Stomach (tissue), 19 donors: ENCODE results near the gene UPK3B. TPM values are rescaled to one million over a fixed set of nuclear protein-coding genes. Genes with fewer than 3 reads are reported as not detected.
"Not testable (repeated sequence)": the region's sequence is repeated elsewhere in the genome, so short reads cannot be mapped to it uniquely, and the experiment has no call there.

Experiments used
- DNase-seq, 2 donors: peaks; one replicate each; pipeline versions ENCODE4 v3.0.0 to v3.0.0-alpha.2; 2013 to 2019
- H3K27ac ChIP-seq, 5 donors: fragments of 200-600 bp in 4 of 5; sonication (generic) in 4 of 5; one replicate each; pipeline ENCODE4 v1.5.1; 2013 to 2019; ENCODE audit warnings: mild to moderate bottlenecking in 1 of 5, moderate library complexity in 1 of 5
- H3K27me3 ChIP-seq, 3 donors: fragments of 200-600 bp; sonication (generic); one replicate each; pipeline ENCODE4 v1.5.1; 2017 to 2019; ENCODE audit warnings: mixed run types in 1 of 3
- H3K36me3 ChIP-seq, 4 donors: fragments of 200-600 bp; sonication (generic); 1 replicate in 3 of 4; 2 replicates in 1 of 4; pipeline ENCODE4 v1.5.1; 2016 to 2019
- H3K4me1 ChIP-seq, 4 donors: fragments of 200-600 bp; sonication (generic); one replicate each; pipeline ENCODE4 v1.5.1; 2016 to 2019
- H3K4me3 ChIP-seq, 4 donors: fragments of 200-600 bp; sonication (generic) in 3 of 4; one replicate each; pipeline ENCODE4 v1.5.1; 2016 to 2019; ENCODE audit warnings: mild to moderate bottlenecking in 1 of 4
- H3K9me3 ChIP-seq, 4 donors: fragments of 200-600 bp; sonication (generic); one replicate each; pipeline ENCODE4 v1.5.1; 2016 to 2019
- EP300 ChIP-seq: sonication (generic); formaldehyde crosslinking; IDR thresholded peaks from one replicate; pipeline ENCODE4 v1.6.1; 2017; ENCODE audit warnings: antibody characterized with exemption
- POLR2A ChIP-seq, 4 donors: fragments of 450-650 bp; IDR thresholded peaks; one replicate each; pipeline ENCODE4 v1.6.1; 2016; ENCODE audit warnings: antibody characterized with exemption in 4 of 4, control low read depth in 2 of 4, mild to moderate bottlenecking in 1 of 4, moderate library complexity in 1 of 4
- POLR2AphosphoS5 ChIP-seq, 3 donors: sonication (generic); formaldehyde crosslinking; IDR thresholded peaks; one replicate each; pipeline ENCODE4 v1.6.1; 2016; ENCODE audit warnings: antibody characterized with exemption in 3 of 3
- WGBS, 5 donors: extraction: QIAGEN DNeasy Blood & Tissue Kit in 3 of 5; methylation state at CpG; one replicate each; pipeline versions ENCODE4 v1.1.5 to v1.1.7; 2013 to 2018; 5-methylcytosine and 5-hydroxymethylcytosine counted together
- intact Hi-C: fragments of 100-400 bp; cut with DNase I; formaldehyde crosslinking; loops from one replicate; pipeline ENCODE4 v1.15.1; 2023; ENCODE audit warnings: low total_unique reads
- long read RNA-seq, 10 donors: transcript quantifications; one replicate each; lab custom pipeline, GENCODE V29; 2026
- polyA plus RNA-seq, 3 donors: library from polyadenylated mRNA; stranded (reverse); fragments of 200-250 nt; gene quantifications; one replicate each; pipeline ENCODE4 v1.2.3, GENCODE V29; 2013
- total RNA-seq, 5 donors: library from RNA; depleted of rRNA; stranded (reverse); fragments of >200 nt; gene quantifications; one replicate each; pipeline versions ENCODE4 v1.1.0 to v1.2.3, GENCODE V29; 2014 to 2016
- TF ChIP-seq, protein P1 (sequence below), 7 experiments: fragments of 450-650 bp in 4 of 7; fragments of 200-600 bp in 3 of 7; sonication (generic) in 3 of 7; IDR thresholded peaks; one replicate each; pipeline ENCODE4 v1.5.1; 2016 to 2019; ENCODE audit warnings: antibody characterized with exemption in 7 of 7, control low read depth in 2 of 7, mild to moderate bottlenecking in 1 of 7
- donor health status: healthy with polysubstance abuse.
- donor health status: Bipolar disorder and iron deficiency.
- donor health status: healthy.

UPK3B gene
- total RNA-seq (10 to 100 TPM in 2 of 5 donors, 1 to 10 TPM in 1, under 1 TPM in 1, not detected in 1; 0.45 to 12.2 (median 6.2) TPM), polyA plus RNA-seq (1 to 10 TPM in 2 of 3 donors, not detected in 1; 4.0 to 6.6 TPM)
- long read RNA-seq, donor 1, result 0 reads
- long read RNA-seq, donor 2, partial matches to known transcripts, result 0 of 1 reads
- long read RNA-seq, donor 2, other reads (novel, unspliced or antisense), result 0 of 1 reads
- long read RNA-seq, donor 3, partial matches to known transcripts, result 0 of 3 reads
- long read RNA-seq, donor 3, other reads (novel, unspliced or antisense), result 0 of 3 reads
- long read RNA-seq, donor 4, result 0 reads
- long read RNA-seq, donor 5, partial matches to known transcripts, result 0 of 1 reads
- long read RNA-seq, donor 5, other reads (novel, unspliced or antisense), result 0 of 1 reads
- long read RNA-seq, donor 6, partial matches to known transcripts, result 0 of 16 reads
- long read RNA-seq, donor 6, other reads (novel, unspliced or antisense), result 16 of 16 reads
- long read RNA-seq, donor 7, partial matches to known transcripts, result 0 of 2 reads
- long read RNA-seq, donor 7, other reads (novel, unspliced or antisense), result 0 of 2 reads
- long read RNA-seq, donor 8, partial matches to known transcripts, result 6 of 7 reads
- long read RNA-seq, donor 8, other reads (novel, unspliced or antisense), result 0 of 7 reads
- long read RNA-seq, donor 9, result 0 reads
- long read RNA-seq, donor 10, result 0 reads

DNA sequence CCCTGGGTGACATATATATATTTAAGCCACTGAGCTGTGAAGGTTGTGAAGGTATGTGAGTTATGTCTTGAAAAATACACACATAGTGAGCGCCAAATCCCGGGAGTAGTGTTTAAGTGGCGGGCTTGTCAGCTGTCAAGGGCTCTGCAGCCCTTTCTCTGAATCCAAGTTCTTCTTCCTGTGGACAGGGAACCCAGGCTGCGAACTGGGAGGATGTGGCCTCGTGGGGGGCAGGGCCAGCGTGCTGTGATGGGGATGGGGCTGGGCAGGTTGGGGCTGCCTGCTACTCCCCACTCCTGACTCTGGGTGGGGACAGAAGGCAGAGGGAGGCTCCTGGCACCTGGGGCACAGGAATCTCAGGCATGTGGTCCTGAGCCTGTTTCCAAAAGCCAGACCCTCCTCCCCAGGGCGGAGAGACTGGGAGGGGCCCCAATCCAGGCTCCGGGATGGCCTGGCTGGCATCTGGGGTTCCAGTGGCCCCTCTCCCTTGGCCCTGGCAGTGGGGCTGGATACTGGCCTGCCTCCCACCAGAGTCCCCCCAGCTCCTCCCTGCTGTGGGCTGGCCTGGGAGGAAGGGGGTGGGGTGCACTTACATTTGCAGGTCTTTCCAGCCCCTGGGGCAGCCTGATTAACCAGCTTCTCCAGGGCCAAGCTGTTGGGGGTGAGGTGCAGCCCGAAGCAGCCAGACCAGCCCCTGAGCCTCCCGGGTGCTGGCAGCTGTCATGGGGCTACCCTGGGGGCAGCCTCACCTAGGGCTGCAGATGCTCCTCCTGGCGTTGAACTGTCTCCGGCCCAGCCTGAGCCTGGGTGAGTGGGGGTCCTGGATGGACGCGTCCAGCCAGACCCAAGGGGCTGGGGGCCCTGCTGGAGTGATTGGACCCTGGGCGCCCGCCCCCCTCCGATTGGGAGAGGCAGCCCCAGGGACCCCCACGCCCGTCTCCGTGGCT, at the start of gene UPK3B:
Gene UPK3B (plus strand): TSS at position 622 of the 947 bp plus-strand sequence. CDS start 101 bp downstream, at position 723.
- Histone ChIP-seq H3K27ac (peak within 1 kb of the TSS in 4 of 5 donors; percentile 18 to 42 (median 34)), H3K9me3 (no peaks in the 10 kb centered on the region), H3K27me3 (peaks cover 0 to 4% (median 0%) of the 10 kb centered on the region in 3 donors), H3K36me3 (peaks cover 7 to 27% (median 25%) of the 10 kb centered on the region in 4 donors), H3K4me3 (no peak within 1 kb of the TSS), H3K4me1 (peaks cover 19 to 31% (median 22%) of the 10 kb centered on the region in 4 donors)
- WGBS, 5 donors, result 16 to 32% (median 25%) methylated on average over 10 to 20 of the region's 20 CpGs
- intact Hi-C loops, result no loop called here
- peak in 1 of 2 donors; percentile 71 for DNase-seq
- TF ChIP-seq, protein P1, sequence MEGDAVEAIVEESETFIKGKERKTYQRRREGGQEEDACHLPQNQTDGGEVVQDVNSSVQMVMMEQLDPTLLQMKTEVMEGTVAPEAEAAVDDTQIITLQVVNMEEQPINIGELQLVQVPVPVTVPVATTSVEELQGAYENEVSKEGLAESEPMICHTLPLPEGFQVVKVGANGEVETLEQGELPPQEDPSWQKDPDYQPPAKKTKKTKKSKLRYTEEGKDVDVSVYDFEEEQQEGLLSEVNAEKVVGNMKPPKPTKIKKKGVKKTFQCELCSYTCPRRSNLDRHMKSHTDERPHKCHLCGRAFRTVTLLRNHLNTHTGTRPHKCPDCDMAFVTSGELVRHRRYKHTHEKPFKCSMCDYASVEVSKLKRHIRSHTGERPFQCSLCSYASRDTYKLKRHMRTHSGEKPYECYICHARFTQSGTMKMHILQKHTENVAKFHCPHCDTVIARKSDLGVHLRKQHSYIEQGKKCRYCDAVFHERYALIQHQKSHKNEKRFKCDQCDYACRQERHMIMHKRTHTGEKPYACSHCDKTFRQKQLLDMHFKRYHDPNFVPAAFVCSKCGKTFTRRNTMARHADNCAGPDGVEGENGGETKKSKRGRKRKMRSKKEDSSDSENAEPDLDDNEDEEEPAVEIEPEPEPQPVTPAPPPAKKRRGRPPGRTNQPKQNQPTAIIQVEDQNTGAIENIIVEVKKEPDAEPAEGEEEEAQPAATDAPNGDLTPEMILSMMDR (IDR thresholded peaks at IDR 0.05), result no peak
- no peak for TF ChIP-seq POLR2A (IDR thresholded peaks at IDR 0.05)
- no peak for TF ChIP-seq POLR2AphosphoS5 (IDR thresholded peaks at IDR 0.05)
- TF ChIP-seq EP300, result no peak

DNA sequence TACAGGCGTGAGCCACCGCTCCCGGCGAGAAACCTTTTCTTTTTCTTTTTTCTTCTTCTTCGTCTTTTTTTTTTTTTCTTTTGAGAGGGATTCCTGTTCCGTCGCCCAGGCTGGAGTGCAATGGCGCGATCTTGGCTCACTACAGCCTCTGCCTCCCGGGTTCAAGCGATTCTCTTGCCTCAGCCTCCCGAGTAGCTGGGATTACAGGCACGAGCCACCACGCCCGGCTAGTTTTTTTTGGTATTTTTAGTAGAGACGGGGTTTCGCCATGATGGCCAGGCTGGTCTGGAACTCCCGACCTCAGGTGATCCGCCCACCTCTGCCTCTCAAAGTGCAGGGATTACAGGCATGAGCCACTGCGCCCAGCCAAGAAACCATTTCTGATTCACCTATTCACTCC, 49.6 kb upstream of the UPK3B start:
- intact Hi-C loops, H3K27me3 ChIP-seq, H3K27ac ChIP-seq, H3K36me3 ChIP-seq, H3K9me3 ChIP-seq, H3K4me3 ChIP-seq, DNase-seq: not testable (repeated sequence)
- 87 to 94% (median 92%) methylated on average over 11 to 14 of the region's 20 CpGs for WGBS, 5 donors
- peaks cover 0 to 18% (median 0%) of the 10 kb centered on the region in 4 donors for H3K4me1 ChIP-seq

DNA sequence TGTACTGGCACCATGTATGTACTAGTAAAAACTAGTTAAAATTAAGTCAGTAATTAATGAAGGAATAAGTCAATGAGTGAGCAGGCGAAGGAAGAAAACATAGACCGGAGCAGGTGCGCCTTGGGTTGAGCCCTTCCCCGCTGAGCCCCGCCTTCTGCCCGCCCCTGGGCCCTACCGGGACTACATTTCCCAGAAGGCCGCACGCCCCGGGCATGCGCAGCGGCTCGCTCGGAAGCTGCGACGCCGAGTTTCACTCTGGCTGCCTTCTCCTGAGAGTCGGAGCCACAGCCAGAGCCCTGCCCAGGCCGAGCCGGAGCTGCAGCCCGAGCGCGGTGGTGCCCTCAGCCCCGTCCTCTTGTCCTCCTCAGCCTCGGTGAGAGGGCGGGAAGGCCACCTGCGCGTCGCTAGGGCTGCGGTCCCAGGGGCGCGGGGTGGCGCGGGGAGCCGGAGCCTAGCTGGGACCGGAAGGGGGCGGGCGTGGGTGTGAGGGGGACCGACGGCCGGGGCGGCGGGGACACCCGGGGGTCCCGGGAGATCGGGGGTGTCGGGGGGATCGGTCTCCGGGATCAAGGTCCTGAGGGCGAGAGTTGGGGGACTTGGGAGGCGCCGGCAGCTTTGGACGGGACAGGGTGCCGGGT, 48.8 kb upstream of the UPK3B start, which contains the start of gene DTX2:
Gene DTX2 (plus strand): TSS at position 246 of the 638 bp plus-strand sequence. CDS start 18,801 bp downstream, outside the sequence.
- DNase-seq, H3K36me3 ChIP-seq, intact Hi-C loops, H3K27me3 ChIP-seq, H3K9me3 ChIP-seq: not testable (repeated sequence)
- Histone ChIP-seq H3K27ac (peak within 1 kb of the TSS; percentile 78 to 86 (median 83)), H3K4me3 (peak within 1 kb of the TSS; percentile 44 to 59 (median 50)), H3K4me1 (peaks cover 2 to 22% (median 4%) of the 10 kb centered on the region in 4 donors)
- WGBS, 5 donors, result 0 to 1% (median 0%) methylated on average over 12 to 17 of the region's 54 CpGs; no CpG with 5 or more reads in 2 of the 5 donors

DNA sequence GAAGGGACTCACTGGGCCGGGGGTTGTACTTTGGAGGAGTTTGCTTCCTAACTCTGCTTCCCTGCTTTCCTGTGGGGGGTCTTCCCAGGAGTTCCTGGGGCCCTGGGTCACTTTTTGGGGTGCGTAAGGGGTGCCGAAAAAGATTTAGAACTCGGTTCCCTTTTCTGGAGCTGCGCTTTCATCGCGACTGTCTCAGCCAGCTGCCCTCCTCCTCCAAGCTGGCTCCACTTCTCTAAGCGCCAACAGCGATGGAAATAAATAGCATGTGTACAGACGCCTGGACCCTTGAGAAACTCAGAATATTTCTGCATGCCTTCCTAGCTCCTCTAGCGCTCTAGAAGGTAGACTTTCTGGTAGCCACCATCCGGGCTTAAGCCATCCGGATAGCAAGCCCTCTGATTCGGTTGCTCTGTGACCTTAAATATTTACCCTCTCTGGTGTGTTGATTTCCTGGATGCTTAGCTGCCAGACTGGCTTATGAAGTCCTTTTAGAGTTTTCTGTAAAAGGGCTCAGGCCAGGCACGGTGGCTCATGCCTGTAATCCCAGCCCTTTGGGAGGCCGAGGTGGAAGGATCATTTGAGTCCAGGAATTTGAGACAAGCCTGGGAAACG, 48.0 kb upstream of the UPK3B start:
- H3K4me3 ChIP-seq, H3K27ac ChIP-seq, intact Hi-C loops, DNase-seq, H3K9me3 ChIP-seq, H3K27me3 ChIP-seq, H3K36me3 ChIP-seq: not testable (repeated sequence)
- H3K4me1 ChIP-seq, result peaks cover 6 to 27% (median 8%) of the 10 kb centered on the region in 4 donors
- no CpG with 5 or more reads among the region's 17 CpGs for WGBS, 5 donors

DNA sequence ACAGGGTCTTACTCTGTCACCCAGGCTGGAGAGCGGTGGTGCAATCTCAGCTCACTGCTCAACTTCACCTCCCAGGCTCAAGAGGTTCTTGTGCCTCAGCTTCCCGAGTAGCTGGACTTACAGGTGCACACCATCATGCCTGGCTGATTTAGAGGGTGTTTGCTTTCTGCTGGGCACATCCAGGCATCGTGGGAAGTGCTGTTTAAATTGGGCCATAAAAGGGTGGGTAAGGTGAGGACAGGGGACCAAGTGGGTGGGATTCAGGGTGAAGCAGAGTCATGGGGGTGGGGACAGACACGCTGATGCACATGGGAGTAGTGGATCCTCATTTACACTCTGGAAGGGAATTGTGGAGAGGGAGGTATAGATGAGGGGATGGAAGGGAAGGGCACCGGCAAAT, 45.4 kb upstream of the UPK3B start:
- intact Hi-C loops, H3K27me3 ChIP-seq, DNase-seq, H3K36me3 ChIP-seq, H3K9me3 ChIP-seq, H3K27ac ChIP-seq, H3K4me3 ChIP-seq: not testable (repeated sequence)
- WGBS, 5 donors, result 53 to 64% (median 59%) methylated on average over 3 to 4 of the region's 5 CpGs
- H3K4me1 ChIP-seq, result peaks cover 9 to 34% (median 11%) of the 10 kb centered on the region in 4 donors

DNA sequence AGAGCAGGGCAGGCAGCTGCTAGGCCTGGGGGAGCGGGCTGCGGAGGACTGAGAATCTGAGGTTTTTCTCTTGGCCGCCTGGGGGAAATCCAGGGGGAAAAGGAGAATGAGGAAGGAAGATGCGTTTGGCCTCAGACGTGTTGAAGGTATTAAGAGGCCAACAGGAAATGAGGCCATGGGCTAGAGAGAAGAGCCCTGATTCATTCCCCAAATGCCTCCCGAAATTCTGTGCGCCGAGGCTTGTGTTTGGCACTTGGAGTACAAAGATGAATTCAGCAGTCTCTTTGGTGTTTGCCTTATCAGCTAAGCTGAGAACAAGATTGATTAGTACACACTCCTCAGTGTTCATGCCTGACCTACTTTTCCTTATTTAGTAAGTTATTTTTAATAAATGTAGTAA, 44.4 kb upstream of the UPK3B start:
- WGBS, 5 donors, result no CpG with 5 or more reads among the region's 8 CpGs
- H3K27me3 ChIP-seq, intact Hi-C loops, H3K9me3 ChIP-seq, H3K36me3 ChIP-seq, H3K4me3 ChIP-seq, DNase-seq: not testable (repeated sequence)
- peak overlapping the region in 2 of 5 donors; percentile 45 to 64 for H3K27ac ChIP-seq
- H3K4me1 ChIP-seq, result peaks cover 9 to 34% (median 11%) of the 10 kb centered on the region in 4 donors
